ENCODE measurements around the gene SPPL2A.

- TF ChIP-seq ZFP30 (CRISPR knock-in tag; IDR thresholded peaks at IDR 0.05) (no peak), POU6F1 (CRISPR knock-in tag; IDR thresholded peaks at IDR 0.05; ENCODE audit: borderline replicate concordance, low read depth) (no peak), ISL1 (CRISPR knock-in tag; IDR thresholded peaks at IDR 0.05) (no peak), ZNF565 (CRISPR knock-in tag; conservative IDR thresholded peaks at IDR 0.05; ENCODE audit: low read depth) (no peak), CREB5 (CRISPR knock-in tag; IDR thresholded peaks at IDR 0.05; ENCODE audit: low read depth) (no peak), PATZ1 (CRISPR knock-in tag; IDR thresholded peaks at IDR 0.05; ENCODE audit: borderline replicate concordance) (no peak), CSRNP3 (CRISPR knock-in tag; IDR thresholded peaks at IDR 0.05) (no peak), ZC3H10 (CRISPR knock-in tag; IDR thresholded peaks at IDR 0.05) (no peak), TCF4 (CRISPR knock-in tag; IDR thresholded peaks at IDR 0.05; ENCODE audit: borderline replicate concordance) (no peak), TSHZ2 (CRISPR knock-in tag; IDR thresholded peaks at IDR 0.05) (no peak), BACH2 (CRISPR knock-in tag; IDR thresholded peaks at IDR 0.05; ENCODE audit: borderline replicate concordance) (no peak), ARNTL (CRISPR knock-in tag; IDR thresholded peaks at IDR 0.05; ENCODE audit: borderline replicate concordance, low read depth) (no peak), OSR1 (CRISPR knock-in tag; IDR thresholded peaks at IDR 0.05) (no peak)
Observed at GRCh38 chr15:50765195-50765967, at the start of gene SPPL2A.

Data from SK-N-SH treated with all-trans-retinoic acid at 6 μM for 48 hours (cell line).